GM21786 (cell line): ENCODE data around the gene PHF12.
"Not testable (repeated sequence)": the region's sequence is repeated elsewhere in the genome, so short reads cannot be mapped to it uniquely, and the experiment has no call there.

Experiments
- ATAC-seq: cut with Tn5 transposase; IDR thresholded peaks from one replicate; pipeline ENCODE4 v1.9.1; 2021; ENCODE audit not compliant: unreplicated experiment

The PHF12 gene

GRCh38 chr17:28904800-28905199 is 46.5 kb downstream of the PHF12 start:
- ATAC-seq: no peak

GRCh38 chr17:28903546-28903841 is 47.8 kb downstream of the PHF12 start:
- ATAC-seq: not testable (repeated sequence)

- peak; percentile 79 for ATAC-seq
Observed at GRCh38 chr17:28902819-28903545, 48.3 kb downstream of the PHF12 start, which contains the start of gene DHRS13. DHRS13 (minus strand) TSS chr17:28903079; CDS start chr17:28902944, 135 bp downstream.

GRCh38 chr17:28901866-28902818 is 49.2 kb downstream of the PHF12 start:
- peak; percentile 23 for ATAC-seq

GRCh38 chr17:28900986-28901726 is 50.2 kb downstream of the PHF12 start:
- no peak for ATAC-seq

GRCh38 chr17:28899212-28899815 is 52.0 kb downstream of the PHF12 start:
- no peak for ATAC-seq

GRCh38 chr17:28898527-28898955 is 52.8 kb downstream of the PHF12 start:
- no peak for ATAC-seq

GRCh38 chr17:28897769-28898526 is 53.4 kb downstream of the PHF12 start:
- ATAC-seq: no peak

- ATAC-seq: no peak
Observed at GRCh38 chr17:28896884-28897768, 54.2 kb downstream of the PHF12 start, which contains the start of gene FLOT2. FLOT2 (minus strand) TSS chr17:28897733; CDS start chr17:28897574, 159 bp downstream.

GRCh38 chr17:28896491-28896883 is 54.8 kb downstream of the PHF12 start:
- no peak for ATAC-seq

- ATAC-seq: no peak
Observed at GRCh38 chr17:28895794-28896447, 55.4 kb downstream of the PHF12 start.

- ATAC-seq: not testable (repeated sequence)
Observed at GRCh38 chr17:28893248-28894183, 57.8 kb downstream of the PHF12 start.

- no peak for ATAC-seq
Observed at GRCh38 chr17:28892024-28892423, 59.3 kb downstream of the PHF12 start.

GRCh38 chr17:28891201-28891600 is 60.1 kb downstream of the PHF12 start:
- no peak for ATAC-seq

- ATAC-seq: no peak
Observed at GRCh38 chr17:28889996-28890395, 61.3 kb downstream of the PHF12 start.

GRCh38 chr17:28888832-28889231 is 62.5 kb downstream of the PHF12 start:
- no peak for ATAC-seq

GRCh38 chr17:28887871-28888471 is 63.3 kb downstream of the PHF12 start:
- ATAC-seq: no peak
